MM.1S (cell line): ENCODE measurements around the gene ADARB2.

Experiments used
- DNase-seq: peaks from one replicate; pipeline ENCODE4 v3.0.0-alpha.2; 2015
- H2AFZ ChIP-seq: fragments of 300-600 bp; sonication (generic); 2 replicates; pipeline ENCODE4 v1.6.0; 2016; ENCODE audit warnings: antibody characterized with exemption, low read length
- H3F3A ChIP-seq: fragments of 300-600 bp; sonication (generic); 2 replicates; pipeline ENCODE4 v1.6.1; 2016; ENCODE audit warnings: mild to moderate bottlenecking, antibody characterized with exemption, low read length, moderate library complexity, mixed read lengths; ENCODE audit not compliant: insufficient read depth
- H3K27ac ChIP-seq: fragments of 300-600 bp; sonication (generic); 2 replicates; pipeline ENCODE4 v1.5.1; 2016; ENCODE audit warnings: mild to moderate bottlenecking, low read length
- H3K27me3 ChIP-seq: fragments of 300-600 bp; sonication (generic); replicated peaks from 2 replicates; pipeline ENCODE4 v1.6.0; 2016; ENCODE audit warnings: low read length; ENCODE audit not compliant: insufficient read depth
- H3K36me3 ChIP-seq: fragments of 300-600 bp; sonication (generic); replicated peaks from 2 replicates; pipeline ENCODE4 v1.6.1; 2016; ENCODE audit warnings: mild to moderate bottlenecking, low read length, mixed read lengths; ENCODE audit not compliant: insufficient read depth
- H3K4me1 ChIP-seq: fragments of 300-600 bp; sonication (generic); 2 replicates; pipeline ENCODE4 v1.6.1; 2016; ENCODE audit warnings: low read length, mixed read lengths
- H3K4me2 ChIP-seq: fragments of 300-600 bp; sonication (generic); 2 replicates; pipeline ENCODE4 v1.6.0; 2016; ENCODE audit warnings: low read depth, low read length
- H3K4me3 ChIP-seq: fragments of 300-600 bp; sonication (generic); 2 replicates; pipeline ENCODE4 v1.5.1; 2016; ENCODE audit warnings: low read length, mixed read lengths
- H3K79me2 ChIP-seq: fragments of 300-600 bp; sonication (generic); 2 replicates; pipeline ENCODE4 v1.6.1; 2016; ENCODE audit warnings: mixed run types, low read length, mixed read lengths
- H3K9ac ChIP-seq: fragments of 300-600 bp; sonication (generic); 2 replicates; pipeline ENCODE4 v1.6.1; 2016; ENCODE audit warnings: low read length, mixed read lengths
- H3K9me2 ChIP-seq: fragments of 300-600 bp; sonication (generic); replicated peaks from 2 replicates; pipeline ENCODE4 v1.6.1; 2016; ENCODE audit warnings: mild to moderate bottlenecking, low read length, mixed read lengths; ENCODE audit not compliant: insufficient read depth
- H3K9me3 ChIP-seq: fragments of 300-600 bp; sonication (generic); replicated peaks from 2 replicates; pipeline ENCODE4 v1.6.1; 2016; ENCODE audit warnings: mild to moderate bottlenecking, low read length, mixed read lengths; ENCODE audit not compliant: insufficient read depth
- H4K20me1 ChIP-seq: fragments of 300-600 bp; sonication (generic); 2 replicates; pipeline ENCODE4 v1.6.1; 2016; ENCODE audit warnings: mild to moderate bottlenecking, low read length, moderate library complexity, mixed read lengths; ENCODE audit not compliant: insufficient read depth
- CTCF ChIP-seq: fragments of 300-600 bp; sonication (generic); IDR thresholded peaks from 2 replicates; pipeline ENCODE4 v1.5.1; 2016; ENCODE audit warnings: antibody characterized with exemption, low read length, mixed read lengths
- EZH2 ChIP-seq: fragments of 300-600 bp; sonication (generic); optimal IDR thresholded peaks from 2 replicates; pipeline ENCODE3; 2017; ENCODE audit warnings: low read depth, mild to moderate bottlenecking, antibody characterized with exemption, low read length, mixed read lengths
- EZH2phosphoT487 ChIP-seq: fragments of 300-600 bp; sonication (generic); IDR thresholded peaks from 2 replicates; pipeline ENCODE4 v1.6.1; 2018; ENCODE audit warnings: antibody characterized with exemption, low read length

ADARB2 gene

GRCh38 chr10:1151076-1152033, 586.0 kb downstream of the ADARB2 start:
- no peak for TF ChIP-seq EZH2
- TF ChIP-seq CTCF = no peak
- Histone ChIP-seq H3F3A (no peaks in the 10 kb centered on the region), H2AFZ (no peak overlapping the region), H3K9ac (no peak overlapping the region), H3K4me2 (no peak overlapping the region), H3K4me1 (no peaks in the 10 kb centered on the region), H3K79me2 (no peaks in the 10 kb centered on the region), H3K4me3 (no peak overlapping the region), H3K9me2 (no peaks in the 10 kb centered on the region), H3K36me3 (no peaks in the 10 kb centered on the region), H3K27me3 (no peaks in the 10 kb centered on the region), H3K27ac (no peak overlapping the region), H4K20me1 (no peaks in the 10 kb centered on the region), H3K9me3 (no peaks in the 10 kb centered on the region)
- no peak for DNase-seq

- no peak overlapping the region for H3K9ac ChIP-seq
- H3K27me3 ChIP-seq = no peaks in the 10 kb centered on the region
- no peaks in the 10 kb centered on the region for H3F3A ChIP-seq
- no peaks in the 10 kb centered on the region for H3K79me2 ChIP-seq
- TF ChIP-seq CTCF (no peak), EZH2 (no peak), EZH2phosphoT487 (no peak)
- H2AFZ ChIP-seq = no peak overlapping the region
- H3K9me2 ChIP-seq = no peaks in the 10 kb centered on the region
- no peaks in the 10 kb centered on the region for H3K4me1 ChIP-seq
- H3K36me3 ChIP-seq = no peaks in the 10 kb centered on the region
- no peaks in the 10 kb centered on the region for H4K20me1 ChIP-seq
- H3K27ac ChIP-seq = no peak overlapping the region
- DNase-seq = no peak
- no peak overlapping the region for H3K4me2 ChIP-seq
- no peaks in the 10 kb centered on the region for H3K9me3 ChIP-seq
- no peak overlapping the region for H3K4me3 ChIP-seq
These were observed 586.7 kb downstream of the ADARB2 start for GRCh38 chr10:1150638-1150955.

DNA sequence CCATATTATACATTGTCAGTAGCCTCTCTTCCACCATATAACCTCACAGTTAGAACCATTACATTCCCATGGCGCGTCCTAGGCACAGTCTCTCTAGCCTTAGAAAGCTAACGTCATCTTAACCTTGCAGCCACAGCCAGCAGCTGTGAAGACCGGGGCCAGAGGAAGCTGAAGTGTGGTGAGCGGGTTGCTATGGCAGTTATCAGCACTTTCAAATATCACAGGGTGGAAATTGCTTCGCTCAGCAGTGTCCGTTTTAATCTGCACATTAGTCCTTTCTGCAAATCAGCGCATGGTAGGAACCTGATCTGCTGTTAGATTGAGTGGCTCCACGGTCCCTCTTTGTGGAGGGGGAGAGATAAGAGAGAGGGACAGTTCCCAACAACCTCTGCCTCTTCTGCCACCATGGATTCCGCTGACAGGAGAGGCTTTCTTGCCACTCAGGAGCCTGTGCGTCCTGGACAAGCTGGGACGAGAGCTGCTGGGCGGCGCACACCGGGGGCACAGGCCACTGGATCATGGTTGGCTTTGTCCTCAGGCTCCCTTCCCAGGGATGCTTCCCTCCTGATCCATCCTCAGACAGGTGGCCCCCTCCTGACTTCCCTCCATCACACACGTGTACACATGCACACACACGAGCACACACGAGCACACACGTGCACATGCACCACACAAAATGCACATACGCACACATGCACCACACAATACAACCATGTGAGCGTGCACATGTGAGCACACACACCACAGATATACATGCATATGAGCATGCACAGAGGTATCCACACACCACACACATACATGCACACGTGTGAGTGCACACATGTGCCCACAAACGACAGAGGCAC, 587.3 kb downstream of the ADARB2 start:
- Histone ChIP-seq H3K9me3 (no peaks in the 10 kb centered on the region), H4K20me1 (no peaks in the 10 kb centered on the region), H3K9ac (no peak overlapping the region), H3K27me3 (no peaks in the 10 kb centered on the region), H3K4me2 (no peak overlapping the region), H3K79me2 (no peaks in the 10 kb centered on the region), H3K9me2 (no peaks in the 10 kb centered on the region), H2AFZ (no peak overlapping the region), H3F3A (no peaks in the 10 kb centered on the region), H3K27ac (no peak overlapping the region), H3K4me1 (no peaks in the 10 kb centered on the region), H3K36me3 (no peaks in the 10 kb centered on the region), H3K4me3 (no peak overlapping the region)
- DNase-seq = no peak
- TF ChIP-seq CTCF (no peak), EZH2phosphoT487 (no peak), EZH2 (no peak)
